ENCODE measurements around the gene TCP11L2. TPM values are rescaled to one million over a fixed set of nuclear protein-coding genes. Genes with fewer than 3 reads are reported as not detected.
A peak's percentile ranks its signal among the peaks of the same experiment; 100 is the strongest.

The TCP11L2 gene
- total RNA-seq, 1 experiment from 2014 or later, result 12.1 TPM

GRCh38 chr12:106304001-106304421, 1.5 kb downstream of the TCP11L2 start:
- H3K4me2 ChIP-seq (ENCODE audit: low read length), result peak overlapping the region; percentile 85; the same call in 1 of the 2 replicates

GRCh38 chr12:106304797-106305196, 2.3 kb downstream of the TCP11L2 start:
- CTCF ChIA-PET, result no interaction called here
- Histone ChIP-seq H3K27ac (ENCODE audit: low read length) (no peak overlapping the region), H2AFZ (ENCODE audit: low read length) (no peak overlapping the region), H3K4me2 (ENCODE audit: low read length) (no peak overlapping the region), H3K9me2 (replicated peaks; ENCODE audit: low read length) (no peaks in the 10 kb centered on the region), H4K20me1 (ENCODE audit: low read length) (no peaks in the 10 kb centered on the region), H3K4me1 (ENCODE audit: insufficient read depth, low read length) (peaks cover 55% of the 10 kb centered on the region), H3K4me3 (ENCODE audit: low read length) (no peak overlapping the region), H3K36me3 (ENCODE audit: low read depth, low read length) (no peaks in the 10 kb centered on the region), H3K79me2 (ENCODE audit: low read length) (no peaks in the 10 kb centered on the region), H3K27me3 (ENCODE audit: low read length) (no peaks in the 10 kb centered on the region), H3F3A (ENCODE audit: low read length, unreplicated experiment) (no peaks in the 10 kb centered on the region), H3K9me3 (ENCODE audit: low read length) (no peaks in the 10 kb centered on the region), H3K9ac (ENCODE audit: low read length) (no peak overlapping the region)
- DNase-seq (no peak), ATAC-seq (no peak)
- intact Hi-C loops (cut with micrococcal nuclease), result no loop called here
- TF ChIP-seq EZH2phosphoT487 (IDR thresholded peaks at IDR 0.05; ENCODE audit: borderline replicate concordance, low read length), result no peak
- TF ChIP-seq CTCF (conservative IDR thresholded peaks at IDR 0.05; ENCODE audit: low read depth, low read length), result no peak
- no peak for TF ChIP-seq EZH2 (IDR thresholded peaks at IDR 0.05; ENCODE audit: low read length, unreplicated experiment)
- POLR2A ChIA-PET (ENCODE audit: unreplicated experiment), result no interaction called here
- BruUV-seq (replicated peaks), result no TSS peak

More at GRCh38 chr12:106304001-106304421, 1.5 kb downstream of the TCP11L2 start:
- H3K27me3 ChIP-seq (ENCODE audit: low read length), result no peaks in the 10 kb centered on the region
- peak overlapping the region; percentile 80; the same call in 1 of the 2 replicates for H3K4me3 ChIP-seq (ENCODE audit: low read length)
- BruUV-seq (replicated peaks), result no TSS peak
- ChIA-PET CTCF (no interaction called here), POLR2A (ENCODE audit: unreplicated experiment) (interaction anchor here (0.6 kb wide), 1 partner anchor 174 kb away, joined by 3 read pairs; no protein-coding TSS in a partner anchor)
- no peaks in the 10 kb centered on the region for H3K9me2 ChIP-seq (replicated peaks; ENCODE audit: low read length)
- H2AFZ ChIP-seq (ENCODE audit: low read length), result no peak overlapping the region
- intact Hi-C loops (cut with micrococcal nuclease), result no loop called here
- H3K79me2 ChIP-seq (ENCODE audit: low read length), result no peaks in the 10 kb centered on the region
- no peaks in the 10 kb centered on the region for H3F3A ChIP-seq (ENCODE audit: low read length, unreplicated experiment)
- H3K4me1 ChIP-seq (ENCODE audit: insufficient read depth, low read length), result peaks cover 48% of the 10 kb centered on the region
- no peak overlapping the region for H3K9ac ChIP-seq (ENCODE audit: low read length)
- ATAC-seq (no peak), DNase-seq (no peak)
- H4K20me1 ChIP-seq (ENCODE audit: low read length), result no peaks in the 10 kb centered on the region
- no peak for TF ChIP-seq CTCF (conservative IDR thresholded peaks at IDR 0.05; ENCODE audit: low read depth, low read length)
- TF ChIP-seq EZH2phosphoT487 (IDR thresholded peaks at IDR 0.05; ENCODE audit: borderline replicate concordance, low read length), result no peak
- no peak for TF ChIP-seq EZH2 (IDR thresholded peaks at IDR 0.05; ENCODE audit: low read length, unreplicated experiment)
- no peaks in the 10 kb centered on the region for H3K36me3 ChIP-seq (ENCODE audit: low read depth, low read length)
- H3K27ac ChIP-seq (ENCODE audit: low read length), result no peak overlapping the region
- H3K9me3 ChIP-seq (ENCODE audit: low read length), result no peaks in the 10 kb centered on the region

GRCh38 chr12:106305376-106305775, 2.8 kb downstream of the TCP11L2 start:
- BruUV-seq (replicated peaks), result no TSS peak
- Histone ChIP-seq H3K9ac (ENCODE audit: low read length) (no peak overlapping the region), H2AFZ (ENCODE audit: low read length) (no peak overlapping the region), H3K27ac (ENCODE audit: low read length) (no peak overlapping the region), H3F3A (ENCODE audit: low read length, unreplicated experiment) (no peaks in the 10 kb centered on the region), H3K4me1 (ENCODE audit: insufficient read depth, low read length) (peaks cover 57% of the 10 kb centered on the region), H4K20me1 (ENCODE audit: low read length) (no peaks in the 10 kb centered on the region), H3K27me3 (ENCODE audit: low read length) (no peaks in the 10 kb centered on the region), H3K4me2 (ENCODE audit: low read length) (no peak overlapping the region), H3K9me2 (replicated peaks; ENCODE audit: low read length) (no peaks in the 10 kb centered on the region), H3K9me3 (ENCODE audit: low read length) (no peaks in the 10 kb centered on the region), H3K79me2 (ENCODE audit: low read length) (no peaks in the 10 kb centered on the region), H3K4me3 (ENCODE audit: low read length) (no peak overlapping the region), H3K36me3 (ENCODE audit: low read depth, low read length) (no peaks in the 10 kb centered on the region)
- ATAC-seq (no peak), DNase-seq (no peak)
- intact Hi-C loops (cut with micrococcal nuclease), result no loop called here
- ChIA-PET CTCF (no interaction called here), POLR2A (ENCODE audit: unreplicated experiment) (no interaction called here)
- no peak for TF ChIP-seq EZH2 (IDR thresholded peaks at IDR 0.05; ENCODE audit: low read length, unreplicated experiment)
- TF ChIP-seq EZH2phosphoT487 (IDR thresholded peaks at IDR 0.05; ENCODE audit: borderline replicate concordance, low read length), result no peak
- no peak for TF ChIP-seq CTCF (conservative IDR thresholded peaks at IDR 0.05; ENCODE audit: low read depth, low read length)

Data from PC-3 (cell line).